ENCODE data around the gene CARMIL3. TPM values are rescaled to one million over a fixed set of nuclear protein-coding genes. Genes with fewer than 3 reads are reported as not detected.
A peak's percentile ranks its signal among the peaks of the same experiment; 100 is the strongest.
"Not testable (repeated sequence)": the region's sequence is repeated elsewhere in the genome, so short reads cannot be mapped to it uniquely, and the experiment has no call there.

Gene CARMIL3
- polyA plus RNA-seq, 1 experiment = not detected

- no peak for DNase-seq (ENCODE audit: low read depth, low spot score)
- H3K27me3 ChIP-seq (ENCODE audit: control insufficient read depth, insufficient read depth, low read length) = peaks cover under 1% of the 10 kb centered on the region
- H3K9me3 ChIP-seq (ENCODE audit: control insufficient read depth, insufficient read depth, low read length) = no peaks in the 10 kb centered on the region; the same call in 1 of the 2 replicates
- H3K4me3 ChIP-seq (ENCODE audit: low read depth, low read length) = no peak overlapping the region
- no peak overlapping the region for H3K27ac ChIP-seq (ENCODE audit: low read depth, low read length)
- ChIA-PET CTCF (interaction anchor here (0.8 kb wide), 1 partner anchor 70 kb away, joined by 4 read pairs; no protein-coding TSS in a partner anchor), POLR2A (interaction anchor here (0.7 kb wide), 1 partner anchor 13 kb away, joined by 15 read pairs; the partner anchor contains the start of gene CARMIL3)
- no peak for TF ChIP-seq CTCF (IDR thresholded peaks at IDR 0.05; ENCODE audit: low read depth, low read length)
Measured at GRCh38 chr14:24038686-24039085, 13.1 kb upstream of the CARMIL3 start.

GRCh38 chr14:24040692-24041091 is 11.1 kb upstream of the CARMIL3 start:
- Histone ChIP-seq H3K4me3 (ENCODE audit: low read depth, low read length) (no peak overlapping the region), H3K9me3 (ENCODE audit: control insufficient read depth, insufficient read depth, low read length) (no peaks in the 10 kb centered on the region; the same call in 1 of the 2 replicates), H3K27me3 (ENCODE audit: control insufficient read depth, insufficient read depth, low read length) (peaks cover 5% of the 10 kb centered on the region), H3K27ac (ENCODE audit: low read depth, low read length) (no peak overlapping the region)
- DNase-seq (ENCODE audit: low read depth, low spot score) = no peak
- no peak for TF ChIP-seq CTCF (IDR thresholded peaks at IDR 0.05; ENCODE audit: low read depth, low read length)
- CTCF ChIA-PET = interaction anchor here (1.4 kb wide), 1 partner anchor 18 kb away, joined by 4 read pairs; no protein-coding TSS in a partner anchor
- POLR2A ChIA-PET = no interaction called here

GRCh38 chr14:24042746-24043145 is 9.1 kb upstream of the CARMIL3 start:
- ChIA-PET POLR2A (no interaction called here), CTCF (interaction anchor here (1.2 to 1.8 kb wide), 6 partner anchors 13 to 290 kb away, joined by 3 to 5 read pairs (median 4); partner anchors contain the start of gene IRF9)

GRCh38 chr14:24049002-24049401 is 2.8 kb upstream of the CARMIL3 start:
- H3K27ac ChIP-seq (ENCODE audit: low read depth, low read length); DNase-seq (ENCODE audit: low read depth, low spot score); H3K4me3 ChIP-seq (ENCODE audit: low read depth, low read length); POLR2A ChIA-PET; CTCF ChIA-PET; H3K9me3 ChIP-seq (ENCODE audit: control insufficient read depth, insufficient read depth, low read length): not testable (repeated sequence)
- H3K27me3 ChIP-seq (ENCODE audit: control insufficient read depth, insufficient read depth, low read length) = peaks cover 29% of the 10 kb centered on the region

More at GRCh38 chr14:24042746-24043145, 9.1 kb upstream of the CARMIL3 start:
- no peak for TF ChIP-seq CTCF (IDR thresholded peaks at IDR 0.05; ENCODE audit: low read depth, low read length)
- Histone ChIP-seq H3K9me3 (ENCODE audit: control insufficient read depth, insufficient read depth, low read length) (no peaks in the 10 kb centered on the region), H3K4me3 (ENCODE audit: low read depth, low read length) (no peak overlapping the region), H3K27me3 (ENCODE audit: control insufficient read depth, insufficient read depth, low read length) (peaks cover 12% of the 10 kb centered on the region), H3K27ac (ENCODE audit: low read depth, low read length) (no peak overlapping the region)
- DNase-seq (ENCODE audit: low read depth, low spot score) = no peak

- H3K27ac ChIP-seq (ENCODE audit: low read depth, low read length); DNase-seq (ENCODE audit: low read depth, low spot score); POLR2A ChIA-PET; H3K9me3 ChIP-seq (ENCODE audit: control insufficient read depth, insufficient read depth, low read length); H3K4me3 ChIP-seq (ENCODE audit: low read depth, low read length): not testable (repeated sequence)
- CTCF ChIA-PET = interaction anchor here (1.4 to 4.0 kb wide), 2 partner anchors 36 to 40 kb away, joined by 3 to 20 read pairs; no protein-coding TSS in a partner anchor
- peaks cover 33% of the 10 kb centered on the region for H3K27me3 ChIP-seq (ENCODE audit: control insufficient read depth, insufficient read depth, low read length)
Measured at GRCh38 chr14:24050753-24051152, 1.1 kb upstream of the CARMIL3 start.

GRCh38 chr14:24051176-24051788 is 527 bp upstream of the CARMIL3 start:
- Histone ChIP-seq H3K27me3 (ENCODE audit: control insufficient read depth, insufficient read depth, low read length) (peaks cover 33% of the 10 kb centered on the region), H3K27ac (ENCODE audit: low read depth, low read length) (no peak overlapping the region), H3K4me3 (ENCODE audit: low read depth, low read length) (peak overlapping the region; percentile 60), H3K9me3 (ENCODE audit: control insufficient read depth, insufficient read depth, low read length) (no peaks in the 10 kb centered on the region)
- TF ChIP-seq CTCF (IDR thresholded peaks at IDR 0.05; ENCODE audit: low read depth, low read length) = no peak
- ChIA-PET POLR2A (interaction anchor here (0.6 kb wide), 1 partner anchor 12 kb away, joined by 15 read pairs; no protein-coding TSS in a partner anchor), CTCF (interaction anchor here (1.0 to 4.0 kb wide), 5 partner anchors 15 to 258 kb away, joined by 3 to 20 read pairs (median 4); partner anchors contain the start of gene LTB4R2)
- DNase-seq (ENCODE audit: low read depth, low spot score) = no peak

All from AG04450 (cell line).